K562 (cell line): ENCODE data around the gene SURF6. TPM values are rescaled to one million over a fixed set of nuclear protein-coding genes. Genes with fewer than 3 reads are reported as not detected.
A peak's percentile ranks its signal among the peaks of the same experiment; 100 is the strongest.

Source experiments
- ATAC-seq: fragments of 200-7000 bp; cut with Tn5 transposase; 3 replicates; pipeline ENCODE4 v1.9.1; 2020; ENCODE audit warnings: moderate library complexity
- BruUV-seq: library from RNA; stranded (reverse); fragments of 400-500 nt; replicated peaks from 2 replicates; lab custom pipeline; 2021; lab: Mats Ljungman, UMichigan
- CTCF ChIA-PET: fragments of 300-600 bp; formaldehyde crosslinking; extraction: SDS; loops from one replicate; lab custom pipeline; 2021; ENCODE audit warnings: low intra/inter-chr PET ratio; lab: Yijun Ruan, JAX
- POLR2A ChIA-PET: fragments of 300-600, 350-650 bp; sonication (Branson Sonifier 250); formaldehyde crosslinking; extraction: SDS; loops from one replicate; lab custom pipeline; 2021; ENCODE audit warnings: antibody characterized with exemption, inconsistent platforms; lab: Yijun Ruan, JAX
- DNase-seq, 4 experiments: peaks; one replicate each; pipeline versions ENCODE4 v3.0.0 to v3.0.0-alpha.2; 2011 to 2018; ENCODE audit warnings: low spot score in 3 of 4, mixed read lengths in 3 of 4; ENCODE audit errors: extremely low read depth in 1 of 4
- FAIRE-seq: peaks from 2 replicates; lab custom pipeline; 2011; peaks lifted over from hg19 to GRCh38; lab: Jason Lieb, UNC
- H2AFZ ChIP-seq: 2 replicates; pipeline ENCODE4 v1.6.0; 2011; ENCODE audit warnings: low read depth, low read length, control low read depth, inconsistent platforms
- H3K27ac ChIP-seq: fragments of 200-600 bp; 3 replicates; pipeline ENCODE4 v1.8.0; 2011; ENCODE audit warnings: low read depth, mild to moderate bottlenecking, control low read depth, inconsistent platforms, low read length, moderate library complexity, mixed read lengths; ENCODE audit errors: extremely low read depth
- H3K27me3 ChIP-seq, 2 experiments: fragments of 300-600 bp in 1 of 2; 2 replicates in 1 of 2; 3 replicates in 1 of 2; pipeline versions ENCODE4 v1.6.0 to v1.8.0; 2011; ENCODE audit warnings: inconsistent platforms in 2 of 2, low read length in 2 of 2, mild to moderate bottlenecking in 1 of 2, mixed read lengths in 1 of 2, moderate library complexity in 1 of 2; ENCODE audit not compliant: control insufficient read depth in 2 of 2, insufficient read depth in 2 of 2
- H3K36me3 ChIP-seq: fragments of 300-600 bp; 3 replicates; pipeline ENCODE4 v1.8.0; 2011; ENCODE audit warnings: mild to moderate bottlenecking, low read length, inconsistent platforms; ENCODE audit not compliant: control insufficient read depth, insufficient read depth
- H3K4me1 ChIP-seq, 2 experiments: fragments of 200-600 bp in 1 of 2; replicated peaks in 1 of 2; 2 replicates in 1 of 2; 3 replicates in 1 of 2; pipeline versions ENCODE4 v1.5.1 to v1.8.0; 2011; ENCODE audit warnings: inconsistent platforms in 2 of 2, low read length in 2 of 2, mild to moderate bottlenecking in 1 of 2, mixed read lengths in 1 of 2, moderate library complexity in 1 of 2; ENCODE audit not compliant: control insufficient read depth in 2 of 2, insufficient read depth in 2 of 2
- H3K4me2 ChIP-seq: 2 replicates; pipeline ENCODE4 v1.6.1; 2011; ENCODE audit warnings: low read length, control low read depth, inconsistent platforms, mixed read lengths; ENCODE audit not compliant: insufficient read depth
- H3K4me3 ChIP-seq: fragments of 200-600 bp; sonication (generic), shearing (Covaris generic); 2 replicates; pipeline ENCODE4 v1.5.1; 2016; ENCODE audit warnings: control low read depth, inconsistent platforms
- H3K79me2 ChIP-seq: fragments of 200-600 bp; 3 replicates; pipeline ENCODE4 v1.8.0; 2011; ENCODE audit warnings: low read length, inconsistent platforms; ENCODE audit not compliant: control insufficient read depth, insufficient read depth
- H3K9ac ChIP-seq, 2 experiments: 2 replicates each; pipeline versions ENCODE4 v1.6.0 to v1.6.1; 2011; ENCODE audit warnings: low read depth in 2 of 2, low read length in 2 of 2, control low read depth in 1 of 2, inconsistent platforms in 1 of 2, mild to moderate bottlenecking in 1 of 2, mixed read lengths in 1 of 2; ENCODE audit not compliant: insufficient read depth in 1 of 2
- H3K9me1 ChIP-seq: one replicate; pipeline ENCODE4 v1.6.0; 2011; ENCODE audit warnings: inconsistent platforms, mild to moderate bottlenecking, low read length, moderate library complexity; ENCODE audit not compliant: control insufficient read depth, insufficient read depth
- H3K9me3 ChIP-seq: replicated peaks from 2 replicates; pipeline ENCODE4 v1.5.1; 2011; ENCODE audit warnings: low read depth, low read length, inconsistent platforms; ENCODE audit not compliant: control insufficient read depth, insufficient read depth
- H4K20me1 ChIP-seq: replicated peaks from 2 replicates; pipeline ENCODE4 v1.6.1; 2011; ENCODE audit warnings: low read length, inconsistent platforms, mixed read lengths; ENCODE audit not compliant: control insufficient read depth, insufficient read depth
- ARID3B ChIP-seq: fragments of 250-450 bp; sonication (Bioruptor Pico); IDR thresholded peaks from 2 replicates; pipeline ENCODE4 v1.4.0; 2020; ENCODE audit warnings: borderline replicate concordance
- DLX4 ChIP-seq: fragments of 250-450 bp; sonication (Bioruptor Pico); IDR thresholded peaks from 2 replicates; pipeline ENCODE4 v1.6.1; 2021; ENCODE audit warnings: mild to moderate bottlenecking
- POLR2G ChIP-seq: fragments of 200-400 bp; formaldehyde crosslinking; IDR thresholded peaks from 2 replicates; pipeline ENCODE4 v1.6.1; 2017; ENCODE audit warnings: low read depth, mild to moderate bottlenecking, antibody characterized with exemption, low read length, moderate library complexity
- RB1 ChIP-seq: fragments of 450-650 bp; IDR thresholded peaks from 2 replicates; pipeline ENCODE4 v1.6.1; 2017; ENCODE audit warnings: low read depth, mild to moderate bottlenecking
- RFX7 ChIP-seq: fragments of 250-450 bp; sonication (Bioruptor Pico); IDR thresholded peaks from 2 replicates; pipeline ENCODE4 v1.5.1; 2021; ENCODE audit warnings: mild to moderate bottlenecking
- SMC3 ChIP-seq: conservative IDR thresholded peaks from 2 replicates; pipeline ENCODE4 v1.6.1; 2011; ENCODE audit warnings: low read depth, low read length, improper control_type of control experiment; ENCODE audit not compliant: insufficient read depth
- ZBTB33 ChIP-seq: sonication (generic); formaldehyde crosslinking; IDR thresholded peaks from 2 replicates; pipeline ENCODE4 v1.8.1; 2023; ENCODE audit warnings: mild to moderate bottlenecking, missing genetic modification reagents
- ZNF124 ChIP-seq: sonication (generic); formaldehyde crosslinking; IDR thresholded peaks from 2 replicates; pipeline ENCODE4 v1.8.1; 2022; ENCODE audit warnings: missing genetic modification reagents
- ZNF384 ChIP-seq: IDR thresholded peaks from 2 replicates; pipeline ENCODE4 v1.6.1; 2012; ENCODE audit warnings: low read depth, low read length, improper control_type of control experiment
- ZNF639 ChIP-seq, 2 experiments: fragments of 200-800 bp in 1 of 2; sonication (Bioruptor generic) in 1 of 2; sonication (generic) in 1 of 2; formaldehyde crosslinking in 1 of 2; IDR thresholded peaks in 1 of 2; conservative IDR thresholded peaks in 1 of 2; 2 replicates each; pipeline versions ENCODE4 v1.5.0 to v1.6.1; 2016 to 2020; ENCODE audit warnings: missing compliant biosample characterization in 1 of 2, missing genetic modification characterization in 1 of 2, missing genetic modification reagents in 1 of 2
- ZNF740 ChIP-seq, 3 experiments: fragments of 200-800 bp in 1 of 3; sonication (Bioruptor generic) in 1 of 3; sonication (generic) in 1 of 3; formaldehyde crosslinking in 1 of 3; IDR thresholded peaks; 2 replicates each; pipeline versions ENCODE4 v1.6.1 to v1.8.0; 2016 to 2022; ENCODE audit warnings: mild to moderate bottlenecking in 2 of 3, missing compliant biosample characterization in 2 of 3, missing genetic modification characterization in 2 of 3, missing genetic modification reagents in 1 of 3
- ZNF79 ChIP-seq: fragments of 250-450 bp; sonication (Bioruptor Pico); IDR thresholded peaks from 2 replicates; pipeline ENCODE4 v1.4.0; 2020; ENCODE audit warnings: low read depth, mild to moderate bottlenecking, moderate library complexity
- WGBS: fragments of 100-300 bp; shearing (Covaris generic); methylation state at CpG from one replicate; pipeline ENCODE4 v1.1.6; 2016; ENCODE audit warnings: low coverage, mixed read lengths; ENCODE audit not compliant: insufficient coverage; ENCODE audit errors: missing lambda C conversion rate; 5-methylcytosine and 5-hydroxymethylcytosine counted together
- in situ Hi-C: fragments of 300-500 bp; cut with MboI; formaldehyde crosslinking; loops from 4 replicates; pipeline ENCODE4 v1.15.0; 2018; ENCODE audit warnings: inconsistent platforms, mixed read lengths
- intact Hi-C: fragments of 100-400 bp; cut with micrococcal nuclease; formaldehyde crosslinking; loops from 2 replicates; pipeline ENCODE4 v1.14.2; 2022
- polyA plus RNA-seq, 8 experiments: library from polyadenylated mRNA; depleted of rRNA in 4 of 8; stranded (reverse) in 5 of 8; unstranded in 3 of 8; fragments of >200 nt; fragmentation: Nextera tagmentation in 2 of 8; fragmentation: Illumina TruSeq in 1 of 8; extraction: Ambion mirVana in 2 of 8; extraction: Trizol in 1 of 8; gene quantifications; 2 replicates each; pipeline versions ENCODE4 v1.2.1 to v1.2.3, GENCODE V29; 2011 to 2014; ENCODE audit warnings: inconsistent platforms in 1 of 8, missing spikeins in 1 of 8
- total RNA-seq, 7 experiments: library from RNA; depleted of rRNA in 6 of 7; stranded (reverse); fragments of >200 nt in 6 of 7; fragmentation: Illumina TruSeq in 2 of 7; extraction: Trizol in 2 of 7; gene quantifications; 2 replicates each; pipeline versions ENCODE4 v1.2.1 to v1.2.3, GENCODE V29; 2011 to 2021; ENCODE audit warnings: low replicate concordance in 1 of 7

The SURF6 gene
- total and polyA plus RNA-seq, 9 of the 15 experiments (the other 6 are each of a cell fraction or from before 2014, with no cell fraction given) = 1.4 to 68.3 (median 14.7) TPM

- peak; percentile 64 for FAIRE-seq
- intact Hi-C loops = no loop called here
- TF ChIP-seq ZNF639 (CRISPR knock-in tag; conservative IDR thresholded peaks at IDR 0.05 in 1 of 2, IDR thresholded peaks at IDR 0.05 in 1 of 2) (no peak), POLR2G (0 out of 2 replicates have a peak, but pooled peaks have one; percentile 7), ZBTB33 (CRISPR knock-in tag) (0 out of 2 replicates have a peak, but pooled peaks have one; percentile 39), SMC3 (no peak), ARID3B (CRISPR knock-in tag) (no peak), ZNF124 (CRISPR knock-in tag) (no peak), ZNF79 (CRISPR knock-in tag) (no peak), DLX4 (CRISPR knock-in tag) (no peak), ZNF384 (no peak), RFX7 (CRISPR knock-in tag) (no peak), ZNF740 (CRISPR knock-in tag; IDR thresholded peaks at IDR 0.05) (no peak), ZNF740 (tag; IDR thresholded peaks at IDR 0.05) (no peak), RB1 (no peak)
Observed at GRCh38 chr9:133360400-133361393, 24.7 kb upstream of the SURF6 start.

More at GRCh38 chr9:133360400-133361393, 24.7 kb upstream of the SURF6 start:
- peak; percentile 1; the same call in 1 of the 3 replicates for ATAC-seq
- Histone ChIP-seq H3K27me3 (no peaks in the 10 kb centered on the region), H3K36me3 (peaks cover 82% of the 10 kb centered on the region), H3K9me3 (no peaks in the 10 kb centered on the region), H3K79me2 (peaks cover 26% of the 10 kb centered on the region), H2AFZ (no peak overlapping the region), H3K27ac (no peak overlapping the region), H3K9ac (peak overlapping the region in 1 of 2 experiments; percentile 70; a peak in 1 of 4 replicates), H3K4me2 (no peak overlapping the region), H3K9me1 (no peaks in the 10 kb centered on the region), H3K4me3 (no peak overlapping the region), H4K20me1 (peaks cover 35% of the 10 kb centered on the region), H3K4me1 (peaks cover 13 to 42% of the 10 kb centered on the region in 2 experiments; a peak in 4 of 5 replicates)
- no TSS peak for BruUV-seq
- WGBS = 86% methylated on average over 18 of the region's 21 CpGs
- no peak for DNase-seq
- ChIA-PET CTCF (no interaction called here), POLR2A (interaction anchor here (0.7 to 7.4 kb wide), 6 partner anchors 10 to 461 kb away, joined by 3 to 109 read pairs (median 6); partner anchors contain the start of gene CACFD1)
- in situ Hi-C loops = no loop called here
